ENCODE data around the gene TBC1D8.

DNA sequence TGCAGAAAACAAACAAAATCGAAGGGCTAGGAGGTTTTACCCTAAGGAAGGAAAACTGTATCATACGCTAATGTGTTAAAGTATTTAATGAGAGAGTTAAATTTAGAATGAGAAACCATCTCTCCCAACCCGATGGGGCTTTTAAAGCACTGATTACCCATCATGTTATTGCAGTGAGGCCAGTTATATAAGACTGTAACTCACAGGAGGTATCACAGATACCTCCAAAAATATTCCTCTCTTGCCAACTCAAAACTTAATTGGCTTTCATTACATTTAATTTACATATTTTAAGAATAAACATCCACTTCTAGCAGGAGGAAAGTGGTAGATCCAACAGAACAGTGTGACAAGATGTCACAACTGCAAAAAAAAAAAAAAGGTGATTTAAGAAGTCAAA is 92.8 kb downstream of the TBC1D8 start:
- TF ChIP-seq, protein P1, sequence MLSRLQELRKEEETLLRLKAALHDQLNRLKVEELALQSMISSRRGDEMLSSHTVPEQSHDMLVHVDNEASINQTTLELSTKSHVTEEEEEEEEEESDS (CRISPR knock-in tag; IDR thresholded peaks at IDR 0.05; ENCODE audit: borderline replicate concordance), result no peak
- no peak for TF ChIP-seq SUZ12 (IDR thresholded peaks at IDR 0.05; ENCODE audit: low read depth, low read length)
- no peak for TF ChIP-seq BHLHE40 (IDR thresholded peaks at IDR 0.05; ENCODE audit: low read length)
- no peak for TF ChIP-seq NFIB (CRISPR knock-in tag; IDR thresholded peaks at IDR 0.05; ENCODE audit: borderline replicate concordance)
- TF ChIP-seq ATAD3A (CRISPR knock-in tag; IDR thresholded peaks at IDR 0.05), result no peak
- TF ChIP-seq, protein P2, sequence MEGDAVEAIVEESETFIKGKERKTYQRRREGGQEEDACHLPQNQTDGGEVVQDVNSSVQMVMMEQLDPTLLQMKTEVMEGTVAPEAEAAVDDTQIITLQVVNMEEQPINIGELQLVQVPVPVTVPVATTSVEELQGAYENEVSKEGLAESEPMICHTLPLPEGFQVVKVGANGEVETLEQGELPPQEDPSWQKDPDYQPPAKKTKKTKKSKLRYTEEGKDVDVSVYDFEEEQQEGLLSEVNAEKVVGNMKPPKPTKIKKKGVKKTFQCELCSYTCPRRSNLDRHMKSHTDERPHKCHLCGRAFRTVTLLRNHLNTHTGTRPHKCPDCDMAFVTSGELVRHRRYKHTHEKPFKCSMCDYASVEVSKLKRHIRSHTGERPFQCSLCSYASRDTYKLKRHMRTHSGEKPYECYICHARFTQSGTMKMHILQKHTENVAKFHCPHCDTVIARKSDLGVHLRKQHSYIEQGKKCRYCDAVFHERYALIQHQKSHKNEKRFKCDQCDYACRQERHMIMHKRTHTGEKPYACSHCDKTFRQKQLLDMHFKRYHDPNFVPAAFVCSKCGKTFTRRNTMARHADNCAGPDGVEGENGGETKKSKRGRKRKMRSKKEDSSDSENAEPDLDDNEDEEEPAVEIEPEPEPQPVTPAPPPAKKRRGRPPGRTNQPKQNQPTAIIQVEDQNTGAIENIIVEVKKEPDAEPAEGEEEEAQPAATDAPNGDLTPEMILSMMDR (CRISPR knock-in tag; IDR thresholded peaks at IDR 0.05), result no peak
- TF ChIP-seq ZZZ3 (CRISPR knock-in tag; IDR thresholded peaks at IDR 0.05; ENCODE audit: borderline replicate concordance), result no peak
- TF ChIP-seq HMG20B (CRISPR knock-in tag; conservative IDR thresholded peaks at IDR 0.05), result no peak

Data from HepG2 (cell line).